GM11168 (cell line): ENCODE data around the gene ATP10A.

ENCODE experiments used
- in situ Hi-C: fragments of 300-500 bp; cut with MboI; formaldehyde crosslinking; loops from one replicate; pipeline ENCODE4 v1.12.0; 2022; ENCODE audit warnings: low sequenced_read_pairs; ENCODE audit not compliant: unreplicated experiment

The ATP10A gene

GRCh38 chr15:25797936-25798901 is 64.9 kb downstream of the ATP10A start:
- in situ Hi-C loops: no loop called here

- in situ Hi-C loops: no loop called here
Observed at GRCh38 chr15:25797511-25797935, 65.6 kb downstream of the ATP10A start.

- in situ Hi-C loops: no loop called here
Observed at GRCh38 chr15:25797035-25797434, 66.1 kb downstream of the ATP10A start.

DNA sequence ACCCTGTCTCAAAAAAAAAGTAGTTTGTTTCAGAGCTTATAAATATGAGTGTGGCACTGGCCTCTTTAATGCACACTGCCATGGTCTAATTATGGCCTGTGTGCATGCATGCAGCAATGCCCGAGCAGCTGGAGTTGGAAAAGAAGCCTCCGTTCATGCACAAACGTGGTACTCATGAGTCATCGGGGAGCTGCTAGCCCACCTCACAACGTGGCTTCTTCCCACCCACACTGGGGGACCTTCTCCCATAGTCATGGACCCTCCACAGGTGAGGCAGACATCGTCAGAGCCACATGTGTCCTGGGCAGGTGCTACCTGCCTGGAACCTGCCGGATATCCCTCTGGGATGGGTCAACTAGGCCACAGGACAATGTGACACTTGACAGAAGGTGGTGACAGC is 66.7 kb downstream of the ATP10A start:
- in situ Hi-C loops: no loop called here

DNA sequence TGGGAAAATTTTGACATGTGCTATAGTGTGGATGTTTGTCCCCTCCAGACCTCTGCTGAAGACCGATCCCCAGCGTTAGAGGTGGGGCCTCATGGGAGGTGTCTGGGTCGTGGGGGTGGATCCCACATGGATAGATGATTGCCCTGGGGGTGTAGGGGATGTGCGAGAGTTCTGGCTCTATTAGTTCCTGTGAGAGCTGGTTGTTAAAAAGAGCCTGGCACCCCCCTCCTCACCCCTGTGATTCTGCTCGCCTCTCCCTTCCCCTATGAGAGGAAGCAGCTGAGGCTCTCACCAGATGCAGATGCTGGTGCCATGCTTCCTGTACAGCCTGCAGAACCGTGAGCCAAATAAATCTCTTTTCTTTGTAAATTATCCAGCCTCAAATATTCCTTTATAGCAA is 67.4 kb downstream of the ATP10A start:
- in situ Hi-C loops: no loop called here

DNA sequence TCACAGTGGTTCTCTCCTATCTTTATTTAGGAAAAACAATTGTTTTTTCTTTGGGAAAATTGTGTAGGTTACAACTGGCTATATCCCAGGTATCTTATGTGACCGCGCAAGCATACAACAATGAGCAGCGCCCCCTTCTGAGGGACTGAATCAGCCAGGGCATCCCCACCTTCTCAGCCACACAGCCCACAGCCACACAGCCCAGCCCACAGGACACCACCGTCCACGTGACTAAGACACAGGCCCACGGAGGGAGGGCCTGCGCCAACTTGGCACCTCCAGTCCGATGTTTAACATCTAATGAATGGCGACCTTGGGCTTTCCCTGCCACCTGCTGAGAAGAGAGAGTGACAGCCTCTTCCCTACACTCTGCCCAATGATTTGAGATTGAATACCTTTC is 68.1 kb downstream of the ATP10A start:
- in situ Hi-C loops: no loop called here

GRCh38 chr15:25793354-25794050 is 69.6 kb downstream of the ATP10A start:
- in situ Hi-C loops: no loop called here

- in situ Hi-C loops: no loop called here
Observed at GRCh38 chr15:25792128-25792527, 71.0 kb downstream of the ATP10A start.

DNA sequence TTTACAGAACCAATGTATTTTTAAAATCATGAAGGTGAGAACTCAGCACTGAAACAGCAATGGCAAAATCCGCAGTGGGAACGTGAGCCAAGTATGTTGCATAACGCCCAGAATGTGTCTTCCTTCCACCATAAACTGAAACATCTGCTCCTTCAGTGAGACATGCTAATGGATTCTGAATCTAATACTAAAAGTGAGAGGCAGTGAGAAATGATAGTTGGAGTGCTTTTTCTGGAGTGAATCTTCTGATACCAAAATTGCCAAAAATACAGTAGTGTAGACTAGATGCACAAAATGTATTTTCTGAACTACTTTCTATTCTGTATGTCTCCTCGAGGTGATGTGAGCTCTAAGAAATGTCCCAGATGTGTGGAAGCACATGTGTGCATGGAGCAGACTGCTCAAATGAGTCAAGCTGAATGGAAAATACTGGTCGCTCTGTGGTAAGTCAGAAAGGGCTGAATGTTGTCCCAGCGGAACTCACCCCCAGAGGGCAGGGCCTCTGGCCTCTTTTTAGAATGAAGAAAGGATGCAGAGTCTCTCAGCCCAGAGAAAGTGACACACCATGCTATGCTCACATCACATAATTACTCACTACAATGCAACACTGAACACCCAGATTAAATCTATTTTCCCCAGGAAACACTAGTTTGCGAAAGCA is 73.0 kb downstream of the ATP10A start:
- in situ Hi-C loops: no loop called here

DNA sequence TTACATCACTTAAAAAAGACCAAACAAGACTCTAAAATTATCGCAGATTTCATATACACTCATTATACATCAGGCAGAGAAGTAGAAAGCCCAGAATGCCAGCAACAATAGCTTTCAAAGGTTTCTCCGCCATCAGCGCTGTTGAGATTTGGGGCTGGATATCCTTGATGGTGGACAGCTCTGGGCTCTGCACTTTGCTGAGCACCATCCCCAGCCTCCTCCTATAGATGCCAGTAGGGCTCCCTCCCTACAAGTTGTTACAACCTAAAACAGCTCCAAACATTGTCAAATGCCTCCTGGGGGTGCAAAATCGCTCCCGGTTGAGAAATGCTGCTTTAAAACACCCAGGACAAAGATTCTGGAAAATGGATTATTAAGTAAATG is 73.5 kb downstream of the ATP10A start:
- in situ Hi-C loops: no loop called here

DNA sequence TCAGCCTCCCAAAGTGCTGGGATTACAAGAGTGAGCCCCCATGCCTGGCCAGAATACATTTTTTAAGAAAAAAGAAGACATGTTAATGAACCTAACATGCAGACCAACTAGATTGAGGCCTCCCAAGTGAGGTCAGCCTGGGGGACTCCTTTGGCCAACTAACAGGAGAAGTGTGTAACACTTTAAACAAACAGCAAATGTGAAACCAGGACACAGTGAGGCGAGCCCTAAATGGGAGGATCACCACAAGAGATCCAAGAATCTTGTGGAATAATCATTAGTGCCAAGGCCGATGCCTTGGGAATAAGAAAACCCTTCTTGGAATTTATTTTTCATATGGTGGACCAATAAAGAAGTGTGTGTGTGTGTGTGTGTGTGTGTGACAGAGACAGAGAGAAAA is 73.9 kb downstream of the ATP10A start:
- in situ Hi-C loops: no loop called here

GRCh38 chr15:25787855-25788520 is 75.1 kb downstream of the ATP10A start:
- in situ Hi-C loops: no loop called here

GRCh38 chr15:25787381-25787780 is 75.7 kb downstream of the ATP10A start:
- in situ Hi-C loops: no loop called here

DNA sequence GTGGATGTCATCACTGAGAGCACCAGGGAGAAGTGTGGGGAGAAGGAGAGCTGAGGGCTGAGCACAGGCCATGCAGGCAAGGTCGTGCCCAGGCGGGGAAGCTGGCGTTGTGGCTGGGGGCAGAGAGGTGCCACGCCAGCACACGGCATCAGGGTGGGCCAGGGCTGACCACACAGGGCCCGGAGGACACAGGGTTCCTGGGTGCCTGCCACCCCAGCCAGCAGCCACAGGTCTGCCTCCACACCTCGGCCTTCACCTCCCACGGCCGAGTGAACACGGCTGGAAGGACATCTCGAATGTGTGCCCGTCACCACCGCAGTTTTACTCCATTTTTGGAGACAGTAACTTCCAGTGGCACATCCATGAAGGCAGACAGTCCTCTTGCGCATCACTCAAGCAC is 77.1 kb downstream of the ATP10A start:
- in situ Hi-C loops: no loop called here

DNA sequence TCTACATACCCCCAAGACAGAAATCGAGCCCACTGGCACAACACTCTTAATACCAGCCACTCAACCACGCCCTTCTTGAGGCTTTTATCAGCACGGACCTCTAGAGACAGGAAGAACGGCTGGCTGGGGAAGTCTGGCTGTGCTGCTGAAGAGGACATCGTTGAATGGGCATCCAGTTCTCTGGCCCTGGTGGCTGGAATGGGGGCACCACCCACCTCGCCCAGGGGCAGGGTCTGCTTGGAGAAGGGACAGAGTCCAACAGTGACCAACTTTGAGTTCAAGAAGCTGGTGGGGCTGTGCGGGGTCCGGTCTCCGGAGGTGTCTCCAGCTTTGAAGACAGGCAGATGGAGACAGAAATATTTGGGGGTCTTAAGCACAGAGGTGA is 77.5 kb downstream of the ATP10A start:
- in situ Hi-C loops: no loop called here

GRCh38 chr15:25784876-25785640 is 78.1 kb downstream of the ATP10A start:
- in situ Hi-C loops: no loop called here

GRCh38 chr15:25783607-25784540 is 79.3 kb downstream of the ATP10A start:
- in situ Hi-C loops: no loop called here

DNA sequence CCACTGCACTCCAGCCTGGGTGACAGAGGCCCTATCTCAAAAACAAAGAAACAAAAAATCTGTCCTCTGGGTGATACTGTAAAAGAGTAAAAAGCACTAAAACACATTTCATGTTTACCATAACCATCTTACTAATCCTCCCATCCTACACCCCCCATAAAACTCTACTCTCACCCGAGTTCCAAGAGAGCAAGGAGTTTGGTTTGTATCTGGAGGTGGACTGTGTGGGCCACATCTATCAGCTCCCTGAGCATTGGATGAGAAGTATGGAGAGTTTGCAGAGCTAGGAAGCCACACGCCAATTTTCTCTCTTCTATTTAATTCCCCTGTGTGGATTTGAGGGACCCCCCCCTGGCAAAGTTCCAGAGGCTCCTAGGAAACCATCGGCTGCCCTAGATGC is 80.0 kb downstream of the ATP10A start:
- in situ Hi-C loops: no loop called here
